RCC 7860 (cell line): ENCODE measurements around the gene RAB42.
A peak's percentile ranks its signal among the peaks of the same experiment; 100 is the strongest.
"Not testable (repeated sequence)": the region's sequence is repeated elsewhere in the genome, so short reads cannot be mapped to it uniquely, and the experiment has no call there.

ENCODE experiments used
- DNase-seq: peaks from one replicate; pipeline ENCODE4 v3.0.0-alpha.2; 2015; ENCODE audit warnings: low spot score
- FAIRE-seq: peaks from 2 replicates; lab custom pipeline; 2012; peaks lifted over from hg19 to GRCh38; lab: Jason Lieb, UNC

RAB42 gene, protein sequence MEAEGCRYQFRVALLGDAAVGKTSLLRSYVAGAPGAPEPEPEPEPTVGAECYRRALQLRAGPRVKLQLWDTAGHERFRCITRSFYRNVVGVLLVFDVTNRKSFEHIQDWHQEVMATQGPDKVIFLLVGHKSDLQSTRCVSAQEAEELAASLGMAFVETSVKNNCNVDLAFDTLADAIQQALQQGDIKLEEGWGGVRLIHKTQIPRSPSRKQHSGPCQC

DNA sequence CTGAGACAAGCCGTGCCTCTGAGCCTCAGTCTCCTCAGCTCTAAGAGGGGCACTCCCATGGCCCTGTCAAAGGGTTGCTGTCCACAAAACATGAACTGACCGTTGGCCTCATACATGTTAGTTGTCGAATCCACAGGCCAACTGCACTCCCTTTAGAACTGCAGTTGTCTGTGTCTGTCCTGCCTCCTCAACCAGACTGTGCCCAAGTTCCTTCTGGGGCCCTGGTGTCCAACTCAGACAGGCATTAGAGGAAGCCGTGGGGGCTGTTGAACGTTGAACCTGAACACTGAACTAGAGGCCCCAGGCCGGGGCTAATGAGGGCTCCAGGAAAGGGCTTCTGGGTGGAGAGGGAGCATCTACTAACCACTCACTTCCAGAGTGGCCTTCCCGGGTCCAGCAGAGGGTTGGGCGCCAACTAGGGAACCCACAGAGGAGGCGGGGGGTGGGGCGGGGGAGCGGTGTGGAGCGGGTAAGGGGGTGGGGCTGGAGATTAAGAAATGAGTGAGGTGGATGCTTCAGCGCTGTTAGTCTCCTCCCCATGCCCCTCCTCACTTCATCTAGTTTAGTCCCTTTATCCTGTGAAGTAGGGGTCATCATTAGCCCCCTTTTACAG is at the start of gene RAB42:
RAB42 (plus strand) TSS at position 558 of the 613 bp plus-strand sequence. CDS start 247 bp downstream, outside the sequence.
- no peak for FAIRE-seq
- DNase-seq, result no peak

DNA sequence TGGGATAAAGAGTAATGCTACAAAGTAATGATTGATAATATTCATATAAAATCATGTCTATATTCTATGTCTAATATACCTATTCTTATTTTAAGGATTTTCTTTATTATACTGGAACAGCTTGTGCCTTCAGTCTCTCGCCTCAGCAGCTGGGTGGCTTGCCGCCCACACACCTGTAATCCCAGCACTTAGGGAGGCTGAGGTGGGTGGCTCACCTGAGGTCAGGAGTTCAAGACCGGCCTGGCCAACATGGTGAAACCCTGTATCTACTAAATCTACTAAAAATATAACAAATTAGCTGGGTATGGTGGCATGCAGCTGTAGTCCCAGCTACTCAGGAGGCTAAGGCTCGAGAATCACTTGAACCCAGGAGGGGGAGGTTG is 46.8 kb upstream of the RAB42 start:
- FAIRE-seq (no peak), DNase-seq (no peak)

DNA sequence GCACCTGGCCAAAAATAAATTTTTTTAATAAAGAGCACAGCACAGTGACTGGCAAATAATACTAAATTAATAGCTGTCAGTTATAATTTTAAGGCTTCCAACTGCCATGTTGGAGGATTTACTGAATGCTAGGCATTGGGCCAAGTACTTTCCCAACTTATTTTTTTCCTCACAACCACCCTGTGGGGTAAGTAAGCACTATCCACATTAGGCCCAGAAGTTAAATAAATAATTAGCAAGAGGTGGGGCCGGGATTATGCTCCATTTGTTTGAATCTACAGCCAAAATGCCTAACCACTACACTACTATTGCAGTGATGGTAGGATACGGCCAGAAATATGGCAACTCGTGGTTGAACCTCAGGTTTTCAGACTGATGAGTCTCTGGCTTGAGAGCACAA is 43.7 kb upstream of the RAB42 start:
- no peak for DNase-seq
- FAIRE-seq, result no peak

DNA sequence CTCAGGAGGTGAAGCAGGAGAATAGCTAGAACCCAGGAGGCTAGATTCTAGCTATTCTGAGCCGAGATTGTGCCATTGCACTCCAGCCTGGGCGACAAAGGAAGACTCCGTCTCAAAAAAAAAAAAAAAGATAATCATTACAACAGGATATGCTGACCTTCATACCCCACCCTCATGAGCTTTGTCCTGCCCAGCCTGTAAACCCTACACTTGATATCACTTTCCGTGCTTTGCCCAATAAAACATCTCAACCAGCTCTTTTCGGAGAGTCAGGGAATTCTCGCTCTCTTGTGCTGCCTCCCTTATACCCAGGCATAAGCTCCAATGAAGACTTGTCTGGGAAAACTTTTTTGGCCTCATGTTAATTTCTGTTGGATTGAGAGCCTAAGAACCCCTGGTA is 40.7 kb upstream of the RAB42 start:
- FAIRE-seq (no peak), DNase-seq (no peak)

DNA sequence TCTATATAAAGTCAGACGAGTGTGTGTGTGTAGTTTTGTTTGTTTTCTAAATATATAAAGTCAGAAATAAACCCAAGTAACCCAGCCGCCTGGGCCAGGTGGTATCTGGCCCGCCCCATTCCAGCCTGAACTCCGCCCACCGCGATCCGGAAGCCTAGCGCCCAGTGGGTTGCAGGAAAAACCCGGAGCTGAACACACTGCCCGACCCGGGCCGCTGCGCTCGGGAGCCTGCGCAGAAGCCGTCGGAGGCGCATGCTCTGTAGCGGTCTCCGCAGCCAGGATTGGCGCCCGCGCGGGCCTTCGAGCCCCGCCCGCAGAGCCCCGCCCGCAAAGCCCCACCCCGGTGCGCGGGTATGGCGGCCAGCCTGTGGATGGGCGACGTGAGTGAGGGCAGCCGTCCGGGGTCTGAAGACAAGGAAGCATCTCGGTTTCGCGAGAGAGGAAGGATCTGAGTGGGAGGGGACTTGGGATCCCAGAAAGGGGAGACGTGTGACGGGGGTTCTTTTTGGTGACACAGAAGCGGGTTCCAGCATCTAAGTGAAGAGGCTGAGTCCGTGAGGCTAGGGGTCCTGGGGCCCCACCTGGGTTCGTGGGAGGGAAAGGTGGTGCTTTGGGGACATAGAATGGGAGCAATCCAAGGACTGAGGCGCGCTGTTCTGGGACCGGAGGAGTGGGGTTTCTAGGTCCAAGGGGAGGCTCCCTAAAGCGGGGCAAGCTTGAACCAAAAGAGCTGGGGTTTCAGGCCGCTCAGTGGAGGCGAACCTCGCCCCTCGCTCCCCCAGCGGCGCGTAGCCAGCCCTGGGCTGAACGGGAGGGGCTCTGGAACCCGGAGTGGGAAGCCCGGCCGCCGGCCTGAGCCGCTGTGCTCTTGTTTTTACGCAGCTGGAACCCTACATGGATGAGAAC is 39.1 kb upstream of the RAB42 start, which contains the start of gene TRNAU1AP:
TRNAU1AP (plus strand) TSS at position 328 of the 906 bp plus-strand sequence; CDS start at position 354, 26 bp downstream.
- FAIRE-seq (peak; percentile 40), DNase-seq (peak; percentile 89)

DNA sequence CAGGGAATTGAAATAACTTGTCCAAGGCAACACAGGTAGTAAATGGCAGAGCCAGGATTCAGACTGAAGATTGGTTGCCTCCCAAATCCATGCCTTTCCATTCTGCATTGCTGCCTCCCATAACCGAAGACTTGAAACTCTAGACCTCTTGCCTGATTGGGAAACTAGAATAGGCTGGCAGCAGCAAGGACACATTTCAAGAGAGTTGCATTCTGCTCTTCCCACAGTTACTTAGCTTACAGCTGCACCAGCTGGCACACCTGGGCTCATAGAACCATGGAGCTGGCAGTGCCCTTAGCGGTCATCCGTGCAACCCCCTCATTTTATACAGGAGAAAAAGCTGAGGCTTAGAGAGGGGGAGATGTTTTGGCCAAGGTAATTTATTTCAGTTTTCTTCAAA is 31.2 kb upstream of the RAB42 start:
- no peak for DNase-seq
- no peak for FAIRE-seq

DNA sequence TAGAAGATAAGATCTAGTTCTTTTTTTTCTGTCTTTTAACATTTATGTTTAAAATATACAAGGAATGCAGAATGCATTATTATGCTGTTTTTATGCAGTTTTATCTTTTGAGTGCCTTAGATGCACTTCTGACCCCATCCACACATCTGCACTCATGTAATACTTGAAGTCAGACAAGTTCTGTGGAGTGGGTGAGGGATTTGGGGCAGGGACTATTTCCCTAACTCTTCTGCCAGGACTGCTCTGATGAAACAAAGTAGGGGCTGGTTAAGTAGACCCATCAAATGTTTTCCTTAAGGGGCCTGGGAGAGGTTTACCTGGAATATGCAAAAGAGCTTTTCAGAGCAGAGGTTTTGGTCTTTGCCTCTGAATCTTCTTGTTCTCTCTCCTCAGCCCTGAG is 27.8 kb upstream of the RAB42 start:
- no peak for FAIRE-seq
- DNase-seq, result no peak

DNA sequence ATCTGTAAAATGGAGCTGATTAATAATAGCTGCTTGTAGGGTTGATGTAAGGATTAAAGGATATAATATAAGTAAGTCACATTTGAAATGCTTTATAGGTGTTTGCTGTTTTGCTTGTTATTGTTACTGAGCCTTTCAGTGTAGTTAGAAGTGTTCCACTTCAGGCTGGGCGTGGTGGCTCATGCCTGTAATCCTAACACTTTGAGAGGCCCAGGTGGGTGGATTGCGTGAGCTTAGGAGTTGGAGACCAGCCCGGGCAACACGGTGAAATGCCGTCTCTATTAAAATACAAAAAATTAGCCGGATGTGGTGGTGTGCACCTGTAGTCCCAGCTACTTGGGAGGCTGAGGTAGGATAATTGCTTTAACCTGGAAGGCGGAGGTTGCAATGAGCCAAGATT is 27.0 kb upstream of the RAB42 start:
- DNase-seq (no peak), FAIRE-seq (no peak)

DNA sequence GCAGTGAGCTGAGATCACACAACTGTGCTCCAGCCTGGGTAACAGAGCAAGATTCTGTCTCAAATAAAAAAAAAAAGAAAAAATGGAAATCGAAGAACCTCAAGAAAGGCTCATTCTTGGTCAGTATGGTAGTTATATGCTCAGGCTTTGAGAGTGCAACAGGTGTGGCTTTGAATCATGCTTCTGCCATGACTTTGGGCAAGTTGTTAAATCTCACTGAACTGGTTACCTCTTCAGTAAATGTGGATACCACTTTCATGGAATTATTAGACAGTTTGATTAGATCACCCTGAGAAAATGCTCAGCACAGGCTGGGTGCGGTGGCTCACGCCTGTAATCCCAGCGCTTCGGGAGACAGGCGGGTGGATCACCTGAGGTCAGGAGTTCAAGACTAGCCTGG is 26.3 kb upstream of the RAB42 start:
- DNase-seq (no peak), FAIRE-seq (no peak)

DNA sequence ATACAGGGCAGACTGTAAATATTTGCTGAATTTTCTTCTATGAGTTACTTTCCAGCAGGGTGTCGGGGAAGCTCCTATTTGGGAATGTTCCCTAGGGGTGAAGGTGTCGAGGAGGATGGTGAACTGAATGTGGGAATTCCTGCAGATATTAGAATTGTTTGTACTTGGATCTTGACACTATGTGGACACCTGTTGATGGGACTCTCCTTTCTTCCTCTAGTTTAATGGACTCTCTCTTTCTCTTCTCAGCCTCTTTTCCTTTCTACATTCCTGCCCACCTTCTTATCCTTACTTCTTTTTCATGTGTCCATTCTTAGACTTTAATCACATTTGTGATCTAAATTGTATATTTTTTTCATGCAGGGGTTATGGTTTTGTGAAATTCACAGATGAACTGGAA is 25.1 kb upstream of the RAB42 start:
- DNase-seq, result no peak
- no peak for FAIRE-seq

DNA sequence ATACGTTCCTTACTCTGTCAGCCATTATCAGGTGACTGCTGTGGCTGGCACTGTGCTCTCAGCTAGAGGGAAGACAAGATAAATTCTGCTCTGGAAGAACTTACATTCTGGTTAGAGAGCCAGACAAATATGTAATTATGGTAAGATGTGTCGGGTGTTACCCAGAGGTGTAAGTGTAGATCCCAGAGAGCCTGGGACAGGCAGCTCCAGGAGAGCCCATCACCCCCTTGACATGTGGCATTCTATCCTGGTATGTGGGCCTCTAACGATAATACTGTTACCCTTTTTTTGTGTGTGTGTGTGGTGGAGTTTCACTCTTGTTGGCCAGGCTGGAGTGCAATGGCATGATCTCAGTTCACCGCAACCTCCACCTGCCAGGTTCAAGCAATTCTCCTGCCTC is 20.2 kb upstream of the RAB42 start:
- FAIRE-seq (no peak), DNase-seq (no peak)

DNA sequence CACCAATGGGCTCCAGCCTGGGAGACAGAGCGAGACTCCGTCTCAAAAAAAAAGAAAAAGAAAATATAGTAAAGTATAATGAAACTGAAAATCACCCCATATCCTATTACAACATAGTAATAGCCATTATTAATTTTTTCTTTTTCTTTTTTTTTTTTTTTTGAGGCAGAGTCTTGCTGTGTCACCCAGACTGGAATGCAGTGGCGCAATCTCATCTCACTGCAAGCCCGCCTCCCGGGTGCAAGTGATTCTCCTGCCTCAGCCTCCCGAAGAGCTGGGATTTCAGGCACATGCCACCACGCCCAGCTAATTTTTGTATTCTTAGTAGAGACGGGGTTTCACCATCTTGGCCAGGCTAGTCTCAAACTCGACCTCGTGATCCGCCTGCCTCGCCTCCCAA is 19.2 kb upstream of the RAB42 start:
- DNase-seq, FAIRE-seq: not testable (repeated sequence)

DNA sequence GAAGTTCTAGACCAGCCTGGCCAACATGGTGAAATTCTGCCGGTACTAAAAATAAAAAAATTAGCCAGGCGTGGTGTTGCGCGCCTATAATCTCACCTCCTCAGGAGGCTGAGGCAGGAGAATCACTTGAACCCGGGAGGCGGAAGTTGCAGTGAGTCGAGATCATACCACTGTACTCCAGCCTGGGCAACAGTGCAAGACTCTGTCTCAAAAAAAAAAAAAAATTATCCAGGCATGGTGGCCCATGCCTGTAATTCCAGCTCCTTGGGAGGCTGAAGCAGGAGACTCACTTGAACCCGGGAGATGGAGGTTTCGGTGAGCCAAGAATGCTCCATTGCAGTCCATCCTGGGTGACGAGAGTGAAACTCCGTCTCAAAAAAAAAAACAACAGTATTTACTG is 18.5 kb upstream of the RAB42 start:
- FAIRE-seq (no peak), DNase-seq (no peak)

DNA sequence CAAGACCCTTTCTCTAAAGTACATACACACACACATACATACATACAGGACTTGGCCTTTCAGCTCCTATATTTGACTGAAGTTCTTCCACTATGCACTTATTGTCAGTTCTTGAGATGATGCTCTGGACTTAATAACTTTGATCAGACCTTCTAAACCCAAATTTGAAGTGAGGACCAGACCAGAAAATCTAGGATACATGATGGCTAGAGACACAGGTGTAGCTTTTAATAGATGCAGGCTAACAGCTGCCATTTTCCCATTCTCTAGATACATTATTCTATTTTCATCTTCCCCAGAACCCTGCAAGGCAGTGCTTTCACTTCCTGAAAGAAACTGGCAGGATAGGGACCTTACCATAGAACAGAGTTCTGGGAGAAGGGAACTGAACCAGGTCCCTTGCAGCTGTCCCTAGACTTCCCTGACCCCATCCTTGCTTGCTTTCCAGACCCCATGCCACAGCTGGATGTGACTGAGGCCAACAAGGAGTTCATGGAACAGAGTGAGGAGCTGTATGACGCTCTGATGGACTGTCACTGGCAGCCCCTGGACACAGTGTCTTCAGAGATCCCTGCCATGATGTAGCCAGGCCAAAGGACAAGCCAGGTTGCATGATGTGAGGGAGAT is 14.9 kb upstream of the RAB42 start:
- FAIRE-seq (no peak), DNase-seq (peak; percentile 60)

DNA sequence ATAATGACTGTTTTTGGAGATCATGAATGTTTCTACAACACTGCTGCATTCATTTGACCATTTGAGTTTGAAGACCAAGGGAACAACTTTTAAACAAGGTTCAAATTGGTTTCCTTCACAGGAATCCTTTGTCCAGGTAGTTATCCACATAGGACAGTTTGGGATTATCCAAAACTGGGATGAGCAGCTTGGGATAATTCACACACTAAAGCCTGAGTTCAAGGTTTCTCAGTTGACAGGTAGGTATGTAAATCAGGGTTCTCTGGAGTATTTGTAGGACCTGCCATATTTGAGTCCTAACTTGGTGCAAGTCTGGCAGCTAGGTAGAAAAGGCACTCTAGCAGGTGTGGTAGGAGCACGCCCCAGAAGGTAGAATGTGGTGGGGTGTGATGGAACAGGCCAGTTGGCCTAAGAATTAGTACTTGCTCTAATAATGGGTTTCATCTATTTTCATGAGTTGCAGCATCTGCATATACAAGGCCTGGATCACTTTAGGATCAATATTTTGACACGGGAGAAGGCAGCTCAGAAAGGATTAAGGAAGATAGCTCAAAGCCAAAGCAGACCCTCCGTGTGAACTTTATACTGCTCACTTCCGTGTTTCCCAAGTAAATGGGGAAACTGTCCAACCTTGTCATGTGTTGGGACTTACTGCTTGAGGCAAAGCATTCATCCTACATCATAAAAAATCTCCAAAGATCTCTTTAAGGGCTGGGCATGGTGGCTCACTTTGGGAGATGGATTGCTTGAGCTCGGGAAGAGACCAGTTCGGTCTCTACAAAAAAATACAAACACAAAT is 14.1 kb upstream of the RAB42 start:
- FAIRE-seq (no peak), DNase-seq (peak; percentile 18)

DNA sequence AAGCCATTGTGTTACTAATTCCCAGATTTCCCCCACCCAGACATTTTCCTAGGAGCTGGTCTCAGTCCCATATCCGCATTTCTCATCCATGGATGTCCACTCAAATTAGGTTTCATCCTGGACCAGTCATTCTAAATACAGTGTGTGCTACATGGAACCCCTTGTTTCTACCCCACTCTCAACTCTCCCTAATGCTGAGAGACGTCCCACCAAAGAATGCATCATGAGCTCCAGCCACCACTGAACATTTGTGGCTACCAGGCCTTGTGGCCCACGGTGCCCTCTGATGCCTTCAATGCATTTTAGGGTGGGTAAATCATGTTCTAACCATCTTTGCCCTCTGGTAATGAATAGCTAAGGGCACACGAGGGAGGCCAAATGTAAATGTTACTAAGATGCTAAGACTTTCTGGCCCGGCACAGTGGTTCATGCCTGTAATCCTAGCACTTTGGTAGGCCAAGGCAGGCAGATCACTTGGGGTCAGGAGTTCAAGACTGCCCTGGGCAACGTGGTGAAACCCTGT is 13.3 kb upstream of the RAB42 start:
- FAIRE-seq, result no peak

DNA sequence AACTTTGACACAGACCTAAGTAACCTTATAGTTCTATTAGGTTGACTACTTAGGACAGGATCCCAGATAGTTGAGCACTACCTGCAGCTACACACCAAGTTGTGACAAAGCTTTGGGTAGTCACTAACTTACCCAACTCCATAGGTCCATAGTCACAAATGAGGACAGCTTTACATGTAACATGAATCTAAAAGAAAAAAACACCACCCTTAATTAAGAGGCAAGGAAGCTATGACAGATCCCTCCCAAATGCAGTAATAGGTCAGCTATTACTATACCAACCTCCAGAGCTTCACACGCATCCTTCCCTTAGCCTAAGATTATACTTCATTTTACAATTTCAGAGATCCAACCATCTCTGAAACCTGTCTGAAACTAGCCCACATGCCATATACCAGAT is 12.7 kb upstream of the RAB42 start:
- no peak for FAIRE-seq

More for the DNA sequence above, 13.3 kb upstream of the RAB42 start:
- no peak for DNase-seq

DNA sequence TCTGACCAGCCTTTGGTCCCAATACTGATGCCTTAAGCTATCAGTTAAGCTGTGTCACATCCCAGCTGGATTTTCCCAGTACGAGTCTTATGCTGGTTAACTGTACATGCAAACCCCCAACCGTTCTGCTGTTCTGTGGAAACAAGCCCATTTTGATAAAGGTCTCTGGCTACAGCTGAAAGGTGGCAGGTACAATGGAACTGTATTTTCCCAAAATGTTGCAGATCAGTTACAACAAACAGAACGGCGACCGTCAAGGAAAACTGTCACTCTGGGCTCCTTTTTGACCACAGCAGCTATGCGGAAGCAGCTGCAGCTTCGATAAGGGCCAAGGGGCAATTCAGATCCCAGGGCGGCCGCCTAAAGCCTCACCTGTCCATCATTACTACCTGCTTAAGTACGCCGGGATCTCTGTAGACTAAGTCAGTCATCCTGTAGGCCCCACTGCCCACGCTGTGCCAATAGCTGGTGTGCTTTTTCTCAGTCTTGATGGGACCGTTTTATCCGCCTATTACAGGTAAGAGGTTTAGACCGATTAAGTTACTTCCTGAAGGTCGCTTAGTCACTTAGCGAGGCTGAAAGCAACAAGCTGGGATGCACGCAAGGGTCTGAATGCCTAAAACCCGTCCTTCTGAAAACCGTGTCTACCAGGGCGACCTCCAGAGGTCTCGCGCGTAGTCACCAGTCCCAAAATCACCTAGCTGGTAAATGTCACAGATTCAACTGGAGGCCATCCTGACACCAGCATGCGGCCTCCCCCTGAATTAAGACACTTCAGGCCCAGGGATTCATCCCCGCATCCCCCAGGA is 11.1 kb upstream of the RAB42 start:
- DNase-seq (peak; percentile 31), FAIRE-seq (no peak)

More for the DNA sequence above, 12.7 kb upstream of the RAB42 start:
- peak; percentile 28 for DNase-seq

DNA sequence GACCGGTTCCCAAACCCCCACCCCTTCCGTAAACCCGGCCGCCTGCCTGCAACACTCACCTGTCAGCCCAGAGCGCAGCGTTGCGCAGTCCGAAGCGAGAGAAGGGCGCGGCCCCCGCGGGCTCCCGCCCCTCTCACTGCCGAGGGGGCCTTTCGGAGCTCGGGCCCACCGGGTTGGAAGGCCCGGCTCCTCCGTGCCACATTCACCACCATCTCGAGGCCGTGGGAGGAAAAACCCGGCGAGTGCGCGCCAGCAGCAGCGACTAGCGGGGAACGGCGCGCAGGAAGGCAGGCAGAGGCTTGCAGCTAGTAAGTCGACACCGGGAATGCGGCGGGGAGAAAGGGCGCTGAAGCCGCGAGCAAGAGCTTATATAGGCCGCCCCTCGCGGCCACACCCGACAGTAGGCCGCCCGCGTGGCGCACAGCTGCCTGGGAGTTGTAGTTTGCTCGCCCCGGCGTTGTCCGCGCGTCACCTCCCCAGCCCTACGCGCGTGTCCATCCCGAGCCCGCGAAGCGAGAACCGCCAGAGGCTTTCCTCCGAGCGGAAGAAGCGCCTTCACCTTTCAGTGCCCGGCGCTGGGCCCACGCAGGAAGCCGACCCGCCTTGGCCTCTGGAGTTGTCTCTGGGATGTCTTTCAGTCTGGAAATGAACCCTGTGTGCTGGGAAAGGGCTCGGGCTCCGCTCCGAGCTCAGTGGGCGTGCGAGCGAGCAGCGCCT is 10.4 kb upstream of the RAB42 start:
- DNase-seq (peak; percentile 94), FAIRE-seq (peak; percentile 32)
